HFF-Myc (cell line): Measurements from ENCODE around the gene MRPS2.
A peak's percentile ranks its signal among the peaks of the same experiment; 100 is the strongest.
"Not testable (repeated sequence)": the region's sequence is repeated elsewhere in the genome, so short reads cannot be mapped to it uniquely, and the experiment has no call there.

Experiments
- DNase-seq: peaks from one replicate; pipeline ENCODE4 v3.0.0-alpha.2; 2011; ENCODE audit warnings: low read depth; ENCODE audit errors: extremely low read depth
- H3K4me3 ChIP-seq: replicated peaks from 2 replicates; pipeline ENCODE4 v1.5.1; 2011; ENCODE audit warnings: low read depth, mild to moderate bottlenecking, control low read depth, low read length
- TF ChIP-seq, protein P1 (sequence below): IDR thresholded peaks from 2 replicates; pipeline ENCODE4 v1.5.1; 2012; ENCODE audit warnings: mild to moderate bottlenecking, low read depth, low read length, control low read depth; ENCODE audit errors: missing control alignments

Gene MRPS2

DNA sequence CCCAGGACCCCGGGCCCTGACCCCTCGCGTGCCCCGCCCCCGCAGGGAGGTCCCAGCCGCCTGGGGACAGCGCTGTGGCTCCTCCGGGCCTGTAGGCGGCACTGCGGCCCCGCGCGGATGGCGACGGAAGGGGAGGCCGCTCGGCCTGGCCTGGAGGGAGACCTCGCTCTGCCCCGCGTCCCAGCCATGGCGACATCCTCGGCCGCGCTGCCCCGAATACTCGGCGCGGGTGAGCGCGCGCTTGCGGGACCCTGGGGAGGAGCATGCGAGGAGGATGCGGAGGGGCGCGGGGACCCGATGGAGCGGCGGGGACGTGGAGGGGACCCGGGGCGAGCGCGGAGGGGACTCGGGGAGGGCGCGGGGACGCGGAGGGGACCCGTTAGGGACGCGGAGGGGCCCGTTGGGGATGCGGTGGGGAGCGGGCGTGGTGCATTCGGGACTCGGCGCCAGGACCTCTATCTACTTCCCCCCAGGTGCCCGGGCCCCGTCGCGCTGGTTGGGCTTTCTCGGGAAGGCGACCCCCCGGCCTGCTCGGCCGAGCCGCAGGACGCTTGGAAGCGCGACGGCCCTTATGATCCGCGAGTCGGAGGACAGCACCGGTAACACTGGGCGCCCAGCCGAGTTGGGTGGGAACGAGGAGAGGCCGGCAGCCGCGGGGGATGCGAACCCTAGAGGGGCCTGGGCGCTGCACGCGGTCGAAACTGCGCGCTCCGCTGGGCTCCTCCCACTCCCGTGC is at the start of gene MRPS2:
TSS of gene MRPS2 (plus strand) at position 158 of the 736 bp plus-strand sequence. CDS start at position 187, 29 bp downstream.
- peak within 1 kb of the TSS; percentile 84 for H3K4me3 ChIP-seq

DNA sequence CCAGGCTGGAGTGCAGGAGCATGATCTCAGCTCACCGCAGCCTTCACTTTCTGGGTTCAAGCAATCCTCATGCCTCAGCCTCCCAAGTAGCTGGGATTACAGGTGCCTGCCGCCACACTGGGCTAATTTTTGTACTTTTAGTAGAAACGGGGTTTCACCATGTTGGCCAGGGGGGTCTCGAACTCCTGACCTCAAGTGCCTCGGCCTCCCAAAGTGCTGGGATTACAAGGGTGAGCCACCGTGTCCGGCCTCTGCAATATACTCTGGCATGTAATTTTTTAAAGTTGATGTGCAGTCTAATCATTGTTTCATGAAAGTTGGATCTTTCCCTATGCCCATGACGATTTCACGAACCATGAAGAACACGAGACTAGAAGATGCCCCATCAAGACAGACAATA is 49.5 kb upstream of the MRPS2 start:
- no peak overlapping the region for H3K4me3 ChIP-seq
- DNase-seq: no peak
- TF ChIP-seq, protein P1, sequence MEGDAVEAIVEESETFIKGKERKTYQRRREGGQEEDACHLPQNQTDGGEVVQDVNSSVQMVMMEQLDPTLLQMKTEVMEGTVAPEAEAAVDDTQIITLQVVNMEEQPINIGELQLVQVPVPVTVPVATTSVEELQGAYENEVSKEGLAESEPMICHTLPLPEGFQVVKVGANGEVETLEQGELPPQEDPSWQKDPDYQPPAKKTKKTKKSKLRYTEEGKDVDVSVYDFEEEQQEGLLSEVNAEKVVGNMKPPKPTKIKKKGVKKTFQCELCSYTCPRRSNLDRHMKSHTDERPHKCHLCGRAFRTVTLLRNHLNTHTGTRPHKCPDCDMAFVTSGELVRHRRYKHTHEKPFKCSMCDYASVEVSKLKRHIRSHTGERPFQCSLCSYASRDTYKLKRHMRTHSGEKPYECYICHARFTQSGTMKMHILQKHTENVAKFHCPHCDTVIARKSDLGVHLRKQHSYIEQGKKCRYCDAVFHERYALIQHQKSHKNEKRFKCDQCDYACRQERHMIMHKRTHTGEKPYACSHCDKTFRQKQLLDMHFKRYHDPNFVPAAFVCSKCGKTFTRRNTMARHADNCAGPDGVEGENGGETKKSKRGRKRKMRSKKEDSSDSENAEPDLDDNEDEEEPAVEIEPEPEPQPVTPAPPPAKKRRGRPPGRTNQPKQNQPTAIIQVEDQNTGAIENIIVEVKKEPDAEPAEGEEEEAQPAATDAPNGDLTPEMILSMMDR: no peak

More for the DNA sequence above, at the start of gene MRPS2:
- peak; percentile 57 for DNase-seq
- TF ChIP-seq, protein P1: peak; percentile 85

DNA sequence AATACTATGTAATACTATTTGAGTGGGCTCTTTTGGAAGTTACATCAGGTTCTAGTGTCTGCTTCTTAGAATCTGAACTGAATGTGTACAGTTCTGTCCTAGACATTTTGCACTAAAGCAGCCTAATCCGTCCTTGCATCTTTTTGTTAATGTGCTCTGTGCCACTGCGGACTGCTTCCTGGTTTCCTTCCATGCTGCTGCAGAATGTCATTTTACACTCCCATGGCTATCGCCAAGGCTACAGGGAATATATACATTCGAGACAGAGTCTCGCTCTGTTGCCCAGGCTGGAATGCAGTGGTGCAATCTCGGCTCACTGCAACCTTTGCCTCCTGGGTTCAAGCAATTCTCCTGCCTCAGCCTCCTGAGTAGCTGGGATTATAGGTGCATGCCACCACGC is 48.6 kb upstream of the MRPS2 start:
- DNase-seq, H3K4me3 ChIP-seq: not testable (repeated sequence)

DNA sequence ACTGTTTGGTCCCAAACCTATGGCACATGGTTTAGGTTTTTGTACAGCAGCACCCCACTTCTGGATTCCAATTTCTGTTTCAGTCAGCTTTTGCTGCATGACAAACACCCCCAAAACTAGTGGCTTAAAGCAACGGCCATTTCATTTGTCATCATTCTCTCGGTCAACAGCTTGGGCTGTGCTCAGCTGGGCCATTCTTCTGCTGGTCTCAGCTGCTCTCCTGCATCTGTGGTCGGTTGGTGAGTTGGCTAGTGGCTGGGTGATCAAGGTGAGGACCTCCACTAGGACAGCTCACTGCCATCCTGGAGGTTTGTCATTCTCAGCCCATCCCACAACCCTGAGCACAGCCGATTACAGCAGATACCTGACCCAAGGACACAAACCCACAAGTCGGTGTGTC is 45.7 kb upstream of the MRPS2 start:
- DNase-seq: no peak
- TF ChIP-seq, protein P1: no peak
- H3K4me3 ChIP-seq: no peak overlapping the region

DNA sequence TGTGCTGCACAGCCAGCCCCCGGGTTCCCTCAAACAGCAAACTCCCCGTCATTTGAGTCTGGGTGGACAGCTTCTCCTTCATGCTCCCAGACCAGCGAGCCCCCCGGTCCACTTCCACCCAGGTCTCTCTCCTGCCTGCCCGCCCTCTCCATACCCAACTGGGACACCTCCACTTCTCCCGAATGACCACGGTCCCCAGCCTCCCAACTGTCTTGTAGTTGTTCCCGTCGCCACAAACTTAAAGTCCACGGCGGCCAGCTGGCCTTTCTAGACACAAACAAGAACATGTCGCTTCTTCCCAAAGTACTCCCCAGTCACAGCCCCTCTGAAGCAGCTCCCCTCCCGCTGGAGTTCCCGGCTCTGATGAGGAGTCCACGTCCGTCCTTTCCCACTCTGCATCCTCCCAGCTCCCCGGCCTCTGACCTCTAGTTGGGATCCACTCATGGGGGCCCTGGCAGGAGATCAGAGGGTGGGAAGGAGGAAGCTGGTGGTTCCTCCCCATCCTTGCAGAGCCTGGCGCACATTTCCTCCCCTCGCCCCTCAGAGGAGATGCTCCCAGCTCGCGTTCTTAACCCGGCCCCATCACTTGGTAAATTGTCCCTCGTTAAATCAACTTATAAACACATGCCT is 45.0 kb upstream of the MRPS2 start:
- H3K4me3 ChIP-seq: no peak overlapping the region
- no peak for DNase-seq
- TF ChIP-seq, protein P1: no peak

DNA sequence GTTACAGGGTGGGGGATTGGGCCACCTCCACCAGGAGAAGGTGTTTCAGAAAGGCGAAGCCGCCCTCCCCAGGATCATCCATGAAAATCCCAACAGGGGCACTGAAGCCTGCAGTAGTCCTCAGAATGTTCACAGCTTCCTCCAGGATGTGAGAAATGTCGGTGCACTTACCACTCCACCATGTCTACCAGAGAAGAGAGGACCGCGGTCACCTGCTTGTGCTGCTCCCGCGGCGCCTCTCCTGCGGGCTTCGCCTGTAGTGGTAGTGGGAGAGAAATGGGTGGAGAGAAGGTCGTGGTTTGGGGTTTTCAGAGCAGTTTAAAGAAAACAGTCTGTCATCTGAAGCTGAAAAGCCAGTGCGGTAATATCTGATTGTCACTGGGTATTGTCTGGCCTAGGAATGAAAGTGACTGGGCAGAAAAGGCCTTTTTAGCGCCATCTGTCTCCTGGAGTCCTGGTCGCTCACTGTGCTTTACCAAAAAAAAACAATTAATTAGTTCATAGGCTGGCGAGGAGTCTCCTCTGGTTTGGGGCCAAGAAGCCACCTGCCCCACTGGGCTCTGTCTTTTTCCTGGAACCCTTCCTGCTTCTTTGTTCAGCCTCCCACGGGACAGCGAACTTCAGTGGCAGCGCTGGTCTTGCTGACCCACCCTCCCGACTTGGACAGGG is 43.9 kb upstream of the MRPS2 start:
- H3K4me3 ChIP-seq: no peak overlapping the region
- TF ChIP-seq, protein P1: no peak
- no peak for DNase-seq

DNA sequence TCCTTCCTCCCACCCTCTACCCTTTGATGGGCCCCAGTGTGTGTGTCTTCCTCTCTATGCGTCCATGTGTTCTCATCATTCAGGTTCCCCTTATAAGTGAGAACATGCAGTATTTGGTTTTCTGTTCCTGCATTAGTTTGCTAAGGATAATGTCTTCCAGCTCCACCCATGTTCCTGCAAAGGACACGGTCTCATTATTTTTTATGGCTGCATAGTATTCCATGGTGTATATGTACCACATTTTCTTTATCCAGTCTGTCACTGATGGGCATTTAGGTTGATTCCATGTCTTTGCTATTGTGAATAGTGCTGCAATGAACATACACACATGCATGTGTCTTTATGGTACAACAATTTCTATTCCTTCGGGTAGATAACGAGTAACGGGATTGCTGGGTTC is 42.0 kb upstream of the MRPS2 start:
- not testable (repeated sequence) for DNase-seq, H3K4me3 ChIP-seq
